ENCODE measurements around the gene CARM1.

GRCh38 chr19:10898633-10899032, 27.3 kb downstream of the CARM1 start:
- TF ChIP-seq CTCF (IDR thresholded peaks at IDR 0.05) (no peak), POLR2A (IDR thresholded peaks at IDR 0.05) (no peak)

Measured in right lobe of liver (tissue), 4 donors.